H1 (cell line): ENCODE results near the gene FAAP100. TPM values are rescaled to one million over a fixed set of nuclear protein-coding genes. Genes with fewer than 3 reads are reported as not detected.

Experiments used
- CTBP2 ChIP-seq: IDR thresholded peaks from 2 replicates; pipeline ENCODE4 v1.7.0; 2011; ENCODE audit warnings: borderline replicate concordance, mild to moderate bottlenecking, moderate library complexity, mixed read lengths, low read length; ENCODE audit not compliant: insufficient read depth, insufficient read length
- GTF2F1 ChIP-seq: IDR thresholded peaks from 2 replicates; pipeline ENCODE4 v1.6.1; 2012; ENCODE audit warnings: low read depth, low read length, improper control_type of control experiment, borderline replicate concordance
- HDAC2 ChIP-seq, 2 experiments: fragments of 300-600 bp in 1 of 2; sonication (generic) in 1 of 2; IDR thresholded peaks; 2 replicates each; pipeline ENCODE4 v1.6.1; 2011 to 2012; ENCODE audit warnings: low read depth in 2 of 2, low read length in 2 of 2, mild to moderate bottlenecking in 2 of 2, moderate library complexity in 2 of 2, borderline replicate concordance in 1 of 2, inconsistent platforms in 1 of 2
- JUND ChIP-seq: IDR thresholded peaks from 2 replicates; pipeline ENCODE4 v1.6.1; 2011; ENCODE audit warnings: mild to moderate bottlenecking, improper control_type of control experiment, low read length
- RNF2 ChIP-seq: fragments of 200-900, 300-1000 bp; sonication (generic); IDR thresholded peaks from 2 replicates; pipeline ENCODE4 v1.7.1; 2016; ENCODE audit warnings: borderline replicate concordance, low read depth, mild to moderate bottlenecking, antibody characterized with exemption, low read length; ENCODE audit not compliant: poor library complexity, severe bottlenecking; ENCODE audit errors: missing control alignments
- SP4 ChIP-seq: IDR thresholded peaks from 2 replicates; pipeline ENCODE4 v1.6.1; 2012; ENCODE audit warnings: low read length, inconsistent platforms
- polyA plus RNA-seq, 7 experiments: library from polyadenylated mRNA; depleted of rRNA in 3 of 7; stranded (reverse) in 5 of 7; unstranded in 2 of 7; fragments of >200 nt in 5 of 7; fragments of 200-250 nt in 2 of 7; gene quantifications; 1 replicate in 5 of 7; 2 replicates in 1 of 7; 4 replicates in 1 of 7; pipeline versions ENCODE4 v1.2.1 to v1.2.3, GENCODE V29; 2011 to 2013; ENCODE audit warnings: missing spikeins in 2 of 7, mixed read lengths in 2 of 7
- total RNA-seq: library from RNA; stranded (reverse); fragmentation: NEBNext Ultra II Directional; extraction: Animal tissue kit (Norgen Biotek cat#: 25700); gene quantifications from 2 replicates; pipeline ENCODE4 v1.2.1, GENCODE V29; 2021
- TF ChIP-seq, protein P1 (sequence below): IDR thresholded peaks from 2 replicates; pipeline ENCODE4 v1.6.1; 2012; ENCODE audit warnings: inconsistent platforms
- TF ChIP-seq, protein P2 (sequence below): IDR thresholded peaks from 2 replicates; pipeline ENCODE4 v1.6.1; 2011; ENCODE audit warnings: low read depth, mild to moderate bottlenecking, low read length; ENCODE audit not compliant: insufficient read depth

Gene FAAP100
- total and polyA plus RNA-seq, 2 of the 8 experiments (the other 6 are each of a cell fraction or from before 2014, with no cell fraction given), result 23.2 to 41.8 TPM

DNA sequence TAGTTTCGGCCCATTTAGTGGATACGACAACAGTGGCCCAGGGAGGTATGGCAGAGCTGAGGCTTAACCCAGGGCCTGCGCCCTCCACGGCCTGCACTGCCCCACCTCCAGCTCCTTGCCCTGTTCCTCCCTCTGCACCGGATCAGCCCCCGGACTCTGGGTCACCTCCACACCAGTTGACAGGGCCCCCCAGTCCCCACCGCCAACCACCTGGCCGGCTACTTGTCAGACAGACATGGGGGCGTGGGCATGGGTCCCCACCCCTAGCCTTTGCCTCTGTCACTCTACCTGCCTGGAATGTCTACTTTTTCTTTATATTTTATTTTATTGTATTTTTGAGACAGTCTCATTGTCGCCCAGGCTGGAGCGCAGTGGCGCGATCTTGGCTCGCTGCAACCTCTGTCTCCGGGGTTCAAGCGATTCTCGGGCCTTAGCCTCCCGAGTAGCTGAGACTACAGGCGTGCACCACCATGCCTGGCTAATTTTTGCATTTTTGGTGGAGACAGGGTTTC, 36.6 kb downstream of the FAAP100 start (continued):
- TF ChIP-seq, protein P1, sequence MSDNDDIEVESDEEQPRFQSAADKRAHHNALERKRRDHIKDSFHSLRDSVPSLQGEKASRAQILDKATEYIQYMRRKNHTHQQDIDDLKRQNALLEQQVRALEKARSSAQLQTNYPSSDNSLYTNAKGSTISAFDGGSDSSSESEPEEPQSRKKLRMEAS, result no peak
- TF ChIP-seq SP4 (no peak), CTBP2 (no peak), RNF2 (no peak), HDAC2 (IDR thresholded peaks at IDR 0.05; ENCODE audit: borderline replicate concordance in 1 of 2, low read depth in 2 of 2, low read length in 2 of 2) (no peak), GTF2F1 (no peak), JUND (no peak)
- TF ChIP-seq, protein P2, sequence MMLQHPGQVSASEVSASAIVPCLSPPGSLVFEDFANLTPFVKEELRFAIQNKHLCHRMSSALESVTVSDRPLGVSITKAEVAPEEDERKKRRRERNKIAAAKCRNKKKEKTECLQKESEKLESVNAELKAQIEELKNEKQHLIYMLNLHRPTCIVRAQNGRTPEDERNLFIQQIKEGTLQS, result no peak
